Measurements from ENCODE around the gene AUTS2.

DNA sequence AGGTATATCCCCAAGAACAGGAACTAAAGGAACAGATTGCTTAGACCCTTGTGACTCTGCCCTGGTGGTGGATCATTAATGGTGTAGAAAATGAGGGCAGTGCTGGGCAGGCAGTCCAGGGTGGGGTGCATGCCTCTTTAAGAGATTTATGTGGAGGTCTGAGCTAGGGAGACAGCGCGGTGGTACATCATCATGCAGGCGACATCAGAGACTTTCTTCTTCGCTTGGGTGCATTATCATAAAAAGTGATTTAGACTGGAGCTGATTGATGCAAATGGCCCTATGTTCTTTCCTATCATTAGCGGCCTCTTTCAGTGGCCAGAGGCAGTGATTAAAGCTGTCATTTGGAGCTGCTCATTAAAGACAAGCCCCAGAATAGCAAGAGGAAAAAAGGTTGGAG, 1014.5 kb downstream of the AUTS2 start:
- TF ChIP-seq EZH2 (IDR thresholded peaks at IDR 0.05; ENCODE audit: borderline replicate concordance, insufficient read depth, low read length, poor library complexity, severe bottlenecking): no peak
- TF ChIP-seq, protein P1, sequence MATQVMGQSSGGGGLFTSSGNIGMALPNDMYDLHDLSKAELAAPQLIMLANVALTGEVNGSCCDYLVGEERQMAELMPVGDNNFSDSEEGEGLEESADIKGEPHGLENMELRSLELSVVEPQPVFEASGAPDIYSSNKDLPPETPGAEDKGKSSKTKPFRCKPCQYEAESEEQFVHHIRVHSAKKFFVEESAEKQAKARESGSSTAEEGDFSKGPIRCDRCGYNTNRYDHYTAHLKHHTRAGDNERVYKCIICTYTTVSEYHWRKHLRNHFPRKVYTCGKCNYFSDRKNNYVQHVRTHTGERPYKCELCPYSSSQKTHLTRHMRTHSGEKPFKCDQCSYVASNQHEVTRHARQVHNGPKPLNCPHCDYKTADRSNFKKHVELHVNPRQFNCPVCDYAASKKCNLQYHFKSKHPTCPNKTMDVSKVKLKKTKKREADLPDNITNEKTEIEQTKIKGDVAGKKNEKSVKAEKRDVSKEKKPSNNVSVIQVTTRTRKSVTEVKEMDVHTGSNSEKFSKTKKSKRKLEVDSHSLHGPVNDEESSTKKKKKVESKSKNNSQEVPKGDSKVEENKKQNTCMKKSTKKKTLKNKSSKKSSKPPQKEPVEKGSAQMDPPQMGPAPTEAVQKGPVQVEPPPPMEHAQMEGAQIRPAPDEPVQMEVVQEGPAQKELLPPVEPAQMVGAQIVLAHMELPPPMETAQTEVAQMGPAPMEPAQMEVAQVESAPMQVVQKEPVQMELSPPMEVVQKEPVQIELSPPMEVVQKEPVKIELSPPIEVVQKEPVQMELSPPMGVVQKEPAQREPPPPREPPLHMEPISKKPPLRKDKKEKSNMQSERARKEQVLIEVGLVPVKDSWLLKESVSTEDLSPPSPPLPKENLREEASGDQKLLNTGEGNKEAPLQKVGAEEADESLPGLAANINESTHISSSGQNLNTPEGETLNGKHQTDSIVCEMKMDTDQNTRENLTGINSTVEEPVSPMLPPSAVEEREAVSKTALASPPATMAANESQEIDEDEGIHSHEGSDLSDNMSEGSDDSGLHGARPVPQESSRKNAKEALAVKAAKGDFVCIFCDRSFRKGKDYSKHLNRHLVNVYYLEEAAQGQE (IDR thresholded peaks at IDR 0.05; ENCODE audit: borderline replicate concordance): no peak
- no peak for TF ChIP-seq EP300 (conservative IDR thresholded peaks at IDR 0.05; ENCODE audit: poor library complexity, severe bottlenecking)
- TF ChIP-seq, protein P2, sequence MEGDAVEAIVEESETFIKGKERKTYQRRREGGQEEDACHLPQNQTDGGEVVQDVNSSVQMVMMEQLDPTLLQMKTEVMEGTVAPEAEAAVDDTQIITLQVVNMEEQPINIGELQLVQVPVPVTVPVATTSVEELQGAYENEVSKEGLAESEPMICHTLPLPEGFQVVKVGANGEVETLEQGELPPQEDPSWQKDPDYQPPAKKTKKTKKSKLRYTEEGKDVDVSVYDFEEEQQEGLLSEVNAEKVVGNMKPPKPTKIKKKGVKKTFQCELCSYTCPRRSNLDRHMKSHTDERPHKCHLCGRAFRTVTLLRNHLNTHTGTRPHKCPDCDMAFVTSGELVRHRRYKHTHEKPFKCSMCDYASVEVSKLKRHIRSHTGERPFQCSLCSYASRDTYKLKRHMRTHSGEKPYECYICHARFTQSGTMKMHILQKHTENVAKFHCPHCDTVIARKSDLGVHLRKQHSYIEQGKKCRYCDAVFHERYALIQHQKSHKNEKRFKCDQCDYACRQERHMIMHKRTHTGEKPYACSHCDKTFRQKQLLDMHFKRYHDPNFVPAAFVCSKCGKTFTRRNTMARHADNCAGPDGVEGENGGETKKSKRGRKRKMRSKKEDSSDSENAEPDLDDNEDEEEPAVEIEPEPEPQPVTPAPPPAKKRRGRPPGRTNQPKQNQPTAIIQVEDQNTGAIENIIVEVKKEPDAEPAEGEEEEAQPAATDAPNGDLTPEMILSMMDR (IDR thresholded peaks at IDR 0.05; ENCODE audit: poor library complexity, severe bottlenecking): no peak
- TF ChIP-seq POLR2AphosphoS5 (IDR thresholded peaks at IDR 0.05): no peak
